K562 (cell line): ENCODE data around the gene SIRT3. TPM values are rescaled to one million over a fixed set of nuclear protein-coding genes. Genes with fewer than 3 reads are reported as not detected.
"Not testable (repeated sequence)": the region's sequence is repeated elsewhere in the genome, so short reads cannot be mapped to it uniquely, and the experiment has no call there.

Source experiments
- ELF1 ChIP-seq: fragments of 200-800 bp; sonication (Bioruptor generic); IDR thresholded peaks from 2 replicates; pipeline ENCODE4 v1.6.1; 2016; ENCODE audit warnings: missing genetic modification characterization, missing compliant biosample characterization
- ETV1 ChIP-seq: fragments of 450-650 bp; conservative IDR thresholded peaks from 2 replicates; pipeline ENCODE4 v1.6.1; 2016; ENCODE audit warnings: missing genetic modification characterization, control low read depth, low read depth, missing compliant biosample characterization
- FOSL1 ChIP-seq: fragments of 200-800 bp; sonication (Bioruptor generic); conservative IDR thresholded peaks from 2 replicates; pipeline ENCODE4 v1.6.1; 2016; ENCODE audit warnings: missing genetic modification characterization, missing compliant biosample characterization
- FOXJ2 ChIP-seq: fragments of 200-800 bp; sonication (Bioruptor generic); IDR thresholded peaks from 2 replicates; pipeline ENCODE4 v1.6.1; 2016; ENCODE audit warnings: missing genetic modification characterization, missing compliant biosample characterization
- GABPB1 ChIP-seq: sonication (generic); formaldehyde crosslinking; IDR thresholded peaks from 2 replicates; pipeline ENCODE4 v1.8.0; 2022; ENCODE audit warnings: mild to moderate bottlenecking, missing genetic modification reagents
- JUND ChIP-seq, 2 experiments: IDR thresholded peaks; 2 replicates in 1 of 2; 3 replicates in 1 of 2; pipeline ENCODE4 v1.6.1; 2011; ENCODE audit warnings: borderline replicate concordance in 2 of 2, low read depth in 2 of 2, low read length in 2 of 2, improper control_type of control experiment in 1 of 2, missing biosample characterization in 1 of 2, missing genetic modification characterization in 1 of 2, missing genetic modification reagents in 1 of 2
- LCOR ChIP-seq: sonication (generic); formaldehyde crosslinking; IDR thresholded peaks from 2 replicates; pipeline ENCODE4 v1.8.0; 2022; ENCODE audit warnings: mild to moderate bottlenecking, missing genetic modification reagents
- MBD2 ChIP-seq: sonication (generic); IDR thresholded peaks from 2 replicates; pipeline ENCODE4 v1.6.1; 2016; ENCODE audit warnings: low read depth, borderline replicate concordance
- NCOR1 ChIP-seq: fragments of 450-650 bp; IDR thresholded peaks from 2 replicates; pipeline ENCODE4 v1.6.1; 2016; ENCODE audit warnings: mild to moderate bottlenecking, moderate library complexity
- NR2C2 ChIP-seq, 2 experiments: fragments of 200-800 bp in 1 of 2; sonication (Bioruptor generic) in 1 of 2; sonication (generic) in 1 of 2; formaldehyde crosslinking in 1 of 2; IDR thresholded peaks; 2 replicates each; pipeline versions ENCODE4 v1.6.1 to v1.8.0; 2016 to 2022; ENCODE audit warnings: mild to moderate bottlenecking in 1 of 2, missing compliant biosample characterization in 1 of 2, missing genetic modification characterization in 1 of 2, missing genetic modification reagents in 1 of 2
- POLR2AphosphoS5 ChIP-seq: IDR thresholded peaks from 2 replicates; pipeline ENCODE4 v1.6.1; 2011; ENCODE audit warnings: mild to moderate bottlenecking, low read depth, low read length, moderate library complexity; ENCODE audit not compliant: control insufficient read depth, insufficient read depth
- PYGO2 ChIP-seq: fragments of 450-650 bp; IDR thresholded peaks from 2 replicates; pipeline ENCODE4 v1.6.1; 2016; ENCODE audit warnings: mild to moderate bottlenecking, missing genetic modification characterization, moderate library complexity, missing compliant biosample characterization
- SMAD4 ChIP-seq: fragments of 250-450 bp; sonication (Bioruptor Pico); conservative IDR thresholded peaks from 2 replicates; pipeline ENCODE4 v1.8.0; 2021; ENCODE audit warnings: inconsistent platforms, mild to moderate bottlenecking, moderate library complexity
- SP1 ChIP-seq: sonication (generic); formaldehyde crosslinking; IDR thresholded peaks from 2 replicates; pipeline ENCODE4 v1.8.1; 2022; ENCODE audit warnings: mild to moderate bottlenecking, missing genetic modification reagents
- TAL1 ChIP-seq: fragments of 450-650 bp; IDR thresholded peaks from 2 replicates; pipeline ENCODE4 v1.6.1; 2016; ENCODE audit warnings: mild to moderate bottlenecking
- TEAD4 ChIP-seq, 2 experiments: sonication (generic) in 1 of 2; formaldehyde crosslinking in 1 of 2; IDR thresholded peaks; 2 replicates each; pipeline versions ENCODE4 v1.6.1 to v1.8.0; 2012 to 2022; ENCODE audit warnings: borderline replicate concordance in 1 of 2, inconsistent platforms in 1 of 2, low read length in 1 of 2, mild to moderate bottlenecking in 1 of 2, missing genetic modification reagents in 1 of 2
- ZNF134 ChIP-seq: fragments of 250-450 bp; sonication (Bioruptor Pico); conservative IDR thresholded peaks from 2 replicates; pipeline ENCODE4 v1.4.0; 2020
- ZNF175 ChIP-seq: fragments of 200-800 bp; sonication (Bioruptor generic); IDR thresholded peaks from 2 replicates; pipeline ENCODE4 v1.6.1; 2016; ENCODE audit warnings: low read depth, mild to moderate bottlenecking, missing genetic modification characterization, missing compliant biosample characterization
- ZNF274 ChIP-seq: IDR thresholded peaks from 2 replicates; pipeline ENCODE4 v1.6.1; 2011; ENCODE audit warnings: low read depth, mild to moderate bottlenecking, low read length, moderate library complexity, borderline replicate concordance
- ZNF311 ChIP-seq: fragments of 250-450 bp; sonication (Bioruptor Pico); IDR thresholded peaks from 2 replicates; pipeline ENCODE4 v1.4.0; 2020; ENCODE audit warnings: mild to moderate bottlenecking, moderate library complexity
- polyA plus RNA-seq, 8 experiments: library from polyadenylated mRNA; depleted of rRNA in 4 of 8; stranded (reverse) in 5 of 8; unstranded in 3 of 8; fragments of >200 nt; fragmentation: Nextera tagmentation in 2 of 8; fragmentation: Illumina TruSeq in 1 of 8; extraction: Ambion mirVana in 2 of 8; extraction: Trizol in 1 of 8; gene quantifications; 2 replicates each; pipeline versions ENCODE4 v1.2.1 to v1.2.3, GENCODE V29; 2011 to 2014; ENCODE audit warnings: inconsistent platforms in 1 of 8, missing spikeins in 1 of 8
- total RNA-seq, 7 experiments: library from RNA; depleted of rRNA in 6 of 7; stranded (reverse); fragments of >200 nt in 6 of 7; fragmentation: Illumina TruSeq in 2 of 7; extraction: Trizol in 2 of 7; gene quantifications; 2 replicates each; pipeline versions ENCODE4 v1.2.1 to v1.2.3, GENCODE V29; 2011 to 2021; ENCODE audit warnings: low replicate concordance in 1 of 7
- TF ChIP-seq, protein P1 (sequence below), 3 experiments: fragments of 200-800 bp in 1 of 3; fragments of 250-450 bp in 1 of 3; fragments of 450-650 bp in 1 of 3; sonication (Bioruptor Pico) in 1 of 3; sonication (Bioruptor generic) in 1 of 3; formaldehyde crosslinking in 1 of 3; IDR thresholded peaks; 2 replicates each; pipeline versions ENCODE4 v1.6.1 to v1.8.0; 2016 to 2022; ENCODE audit warnings: mild to moderate bottlenecking in 2 of 3, missing genetic modification characterization in 2 of 3, missing compliant biosample characterization in 1 of 3, moderate library complexity in 1 of 3
- TF ChIP-seq, protein P2 (sequence below): fragments of 250-450 bp; sonication (Bioruptor Pico); IDR thresholded peaks from 2 replicates; pipeline ENCODE4 v1.4.0; 2020

The SIRT3 gene
- total and polyA plus RNA-seq, 9 of the 15 experiments (the other 6 are each of a cell fraction or from before 2014, with no cell fraction given), result 1.9 to 27.5 (median 14.5) TPM

DNA sequence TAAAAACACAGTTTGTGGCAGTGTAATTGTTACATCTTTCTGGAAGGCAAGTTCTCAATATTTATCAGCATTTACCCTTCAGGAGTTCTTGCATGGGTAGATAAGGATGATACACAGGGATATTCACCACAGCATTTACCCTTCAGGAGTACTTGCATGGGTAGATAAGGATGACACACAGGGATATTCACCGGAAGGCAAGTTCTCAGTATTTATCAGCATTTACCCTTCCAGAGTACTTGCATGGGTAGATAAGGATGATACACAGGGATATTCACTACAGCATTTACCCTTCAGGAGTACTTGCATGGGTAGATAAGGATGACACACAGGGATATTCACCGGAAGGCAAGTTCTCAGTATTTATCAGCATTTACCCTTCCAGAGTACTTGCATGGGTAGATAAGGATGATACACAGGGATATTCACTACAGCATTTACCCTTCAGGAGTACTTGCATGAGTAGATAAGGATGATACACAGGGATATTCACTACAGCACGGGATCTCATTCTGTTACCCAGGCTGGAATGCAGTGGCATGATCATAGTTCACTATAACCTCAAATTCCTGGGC lies 15.4 kb downstream of the SIRT3 start (continued):
- TF ChIP-seq NCOR1, result peak; percentile 70
- TF ChIP-seq, protein P1, sequence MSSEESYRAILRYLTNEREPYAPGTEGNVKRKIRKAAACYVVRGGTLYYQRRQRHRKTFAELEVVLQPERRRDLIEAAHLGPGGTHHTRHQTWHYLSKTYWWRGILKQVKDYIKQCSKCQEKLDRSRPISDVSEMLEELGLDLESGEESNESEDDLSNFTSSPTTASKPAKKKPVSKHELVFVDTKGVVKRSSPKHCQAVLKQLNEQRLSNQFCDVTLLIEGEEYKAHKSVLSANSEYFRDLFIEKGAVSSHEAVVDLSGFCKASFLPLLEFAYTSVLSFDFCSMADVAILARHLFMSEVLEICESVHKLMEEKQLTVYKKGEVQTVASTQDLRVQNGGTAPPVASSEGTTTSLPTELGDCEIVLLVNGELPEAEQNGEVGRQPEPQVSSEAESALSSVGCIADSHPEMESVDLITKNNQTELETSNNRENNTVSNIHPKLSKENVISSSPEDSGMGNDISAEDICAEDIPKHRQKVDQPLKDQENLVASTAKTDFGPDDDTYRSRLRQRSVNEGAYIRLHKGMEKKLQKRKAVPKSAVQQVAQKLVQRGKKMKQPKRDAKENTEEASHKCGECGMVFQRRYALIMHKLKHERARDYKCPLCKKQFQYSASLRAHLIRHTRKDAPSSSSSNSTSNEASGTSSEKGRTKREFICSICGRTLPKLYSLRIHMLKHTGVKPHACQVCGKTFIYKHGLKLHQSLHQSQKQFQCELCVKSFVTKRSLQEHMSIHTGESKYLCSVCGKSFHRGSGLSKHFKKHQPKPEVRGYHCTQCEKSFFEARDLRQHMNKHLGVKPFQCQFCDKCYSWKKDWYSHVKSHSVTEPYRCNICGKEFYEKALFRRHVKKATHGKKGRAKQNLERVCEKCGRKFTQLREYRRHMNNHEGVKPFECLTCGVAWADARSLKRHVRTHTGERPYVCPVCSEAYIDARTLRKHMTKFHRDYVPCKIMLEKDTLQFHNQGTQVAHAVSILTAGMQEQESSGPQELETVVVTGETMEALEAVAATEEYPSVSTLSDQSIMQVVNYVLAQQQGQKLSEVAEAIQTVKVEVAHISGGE (CRISPR knock-in tag; IDR thresholded peaks at IDR 0.05), result peak in 1 of 3 experiments; percentile 95; a peak in 2 of 6 replicates
- TF ChIP-seq PYGO2 (tag), result peak; percentile 84
- TF ChIP-seq ETV1 (tag), result peak; percentile 79
- TF ChIP-seq ELF1 (tag), result peak; percentile 58; the same call in 1 of the 2 replicates
- peak; percentile 59; the same call in 1 of the 2 replicates for TF ChIP-seq JUND (IDR thresholded peaks at IDR 0.05; ENCODE audit: borderline replicate concordance, low read depth, low read length)
- peak; percentile 89; the same call in 2 of the 3 replicates for TF ChIP-seq JUND (tag; IDR thresholded peaks at IDR 0.05; ENCODE audit: borderline replicate concordance, low read depth, low read length)
- peak; percentile 89 for TF ChIP-seq TAL1
- TF ChIP-seq ZNF274, result peak; percentile 52; the same call in 1 of the 2 replicates
- peak; percentile 91 for TF ChIP-seq SMAD4 (CRISPR knock-in tag)
- TF ChIP-seq FOSL1 (tag), result peak; percentile 98
- TF ChIP-seq ZNF175 (CRISPR knock-in tag), result peak; percentile 99
- TF ChIP-seq POLR2AphosphoS5, result peak; percentile 84
- peak; percentile 75 for TF ChIP-seq SP1 (CRISPR knock-in tag)
- not testable (repeated sequence) for TF ChIP-seq NR2C2 (CRISPR knock-in tag; IDR thresholded peaks at IDR 0.05); TEAD4 (CRISPR knock-in tag; IDR thresholded peaks at IDR 0.05; ENCODE audit: borderline replicate concordance)
- peak; percentile 79 for TF ChIP-seq NR2C2 (tag; IDR thresholded peaks at IDR 0.05)
- 0 out of 2 replicates have a peak, but pooled peaks have one; percentile 12 for TF ChIP-seq ZNF311 (CRISPR knock-in tag)
- TF ChIP-seq GABPB1 (CRISPR knock-in tag), result 0 out of 2 replicates have a peak, but pooled peaks have one; percentile 38
- peak; percentile 93 for TF ChIP-seq FOXJ2
- TF ChIP-seq, protein P2, sequence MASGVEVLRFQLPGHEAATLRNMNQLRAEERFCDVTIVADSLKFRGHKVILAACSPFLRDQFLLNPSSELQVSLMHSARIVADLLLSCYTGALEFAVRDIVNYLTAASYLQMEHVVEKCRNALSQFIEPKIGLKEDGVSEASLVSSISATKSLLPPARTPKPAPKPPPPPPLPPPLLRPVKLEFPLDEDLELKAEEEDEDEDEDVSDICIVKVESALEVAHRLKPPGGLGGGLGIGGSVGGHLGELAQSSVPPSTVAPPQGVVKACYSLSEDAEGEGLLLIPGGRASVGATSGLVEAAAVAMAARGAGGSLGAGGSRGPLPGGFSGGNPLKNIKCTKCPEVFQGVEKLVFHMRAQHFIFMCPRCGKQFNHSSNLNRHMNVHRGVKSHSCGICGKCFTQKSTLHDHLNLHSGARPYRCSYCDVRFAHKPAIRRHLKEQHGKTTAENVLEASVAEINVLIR (CRISPR knock-in tag), result 0 out of 2 replicates have a peak, but pooled peaks have one; percentile 31
- peak; percentile 68; the same call in 1 of the 2 replicates for TF ChIP-seq ZNF134 (CRISPR knock-in tag)
- TF ChIP-seq TEAD4 (IDR thresholded peaks at IDR 0.05; ENCODE audit: low read length), result peak; percentile 93
- peak; percentile 72; the same call in 1 of the 2 replicates for TF ChIP-seq LCOR
- peak; percentile 63 for TF ChIP-seq MBD2
